RKO (cell line): ENCODE data around the gene SKAP2.

ENCODE experiments used
- DNase-seq: peaks from one replicate; pipeline ENCODE4 v3.0.0-alpha.2; 2016; ENCODE audit warnings: low spot score

SKAP2 gene

DNA sequence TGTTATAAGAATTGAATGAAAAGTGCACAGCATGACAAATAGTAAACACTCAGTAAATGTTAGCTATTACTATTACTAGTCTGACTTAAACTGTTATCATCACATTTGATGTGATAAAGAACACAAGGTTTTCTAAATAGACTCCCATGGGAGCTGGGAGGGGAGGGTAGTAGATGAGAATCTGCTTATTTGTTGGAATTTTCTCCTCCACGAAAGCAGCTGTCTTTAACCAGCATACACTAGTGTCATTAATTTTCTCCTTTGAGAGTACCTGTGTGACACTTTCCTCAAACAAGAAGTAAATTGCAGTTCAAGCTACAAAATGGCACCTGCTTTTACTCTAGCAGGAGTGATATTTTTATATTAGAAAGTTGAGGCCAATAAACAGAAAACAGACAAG is 200.1 kb downstream of the SKAP2 start:
- no peak for DNase-seq

DNA sequence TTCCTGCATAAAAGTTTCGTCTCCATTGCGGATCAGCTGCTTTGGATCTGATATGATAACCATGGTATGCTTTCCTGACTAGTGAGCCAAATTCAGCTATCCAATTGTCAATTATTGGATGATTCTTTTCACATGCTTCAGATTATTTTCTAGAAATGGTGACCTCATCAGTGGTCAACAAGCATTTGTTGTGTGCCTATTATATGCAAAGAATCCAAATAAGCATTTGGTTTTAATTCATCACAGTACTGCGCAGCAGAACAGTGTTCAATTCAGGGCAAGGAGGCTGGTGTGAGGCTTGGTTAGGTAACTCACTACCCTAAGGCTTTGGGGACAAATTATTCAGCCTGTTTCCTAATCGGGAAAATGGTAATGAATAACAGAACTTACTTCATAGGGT is 200.5 kb downstream of the SKAP2 start:
- DNase-seq, result no peak

DNA sequence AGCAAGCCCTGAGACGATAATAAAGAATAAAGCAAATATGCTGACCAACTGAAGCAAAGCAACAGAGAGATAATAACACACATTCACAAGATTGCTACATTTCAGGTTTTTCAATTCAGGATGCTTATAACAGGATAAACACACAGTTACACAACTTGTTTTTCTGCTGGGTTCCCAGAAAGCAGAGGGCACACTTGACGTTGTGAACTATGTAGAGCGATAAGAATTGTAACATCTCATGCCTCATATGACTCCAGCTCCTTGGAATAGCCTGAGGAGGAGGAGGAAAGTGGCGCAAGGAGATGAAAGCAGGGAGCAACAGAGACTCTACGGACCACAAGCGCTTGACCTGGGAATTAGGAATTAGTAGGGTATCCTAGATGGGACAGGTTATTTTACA is 201.7 kb downstream of the SKAP2 start:
- DNase-seq, result no peak

DNA sequence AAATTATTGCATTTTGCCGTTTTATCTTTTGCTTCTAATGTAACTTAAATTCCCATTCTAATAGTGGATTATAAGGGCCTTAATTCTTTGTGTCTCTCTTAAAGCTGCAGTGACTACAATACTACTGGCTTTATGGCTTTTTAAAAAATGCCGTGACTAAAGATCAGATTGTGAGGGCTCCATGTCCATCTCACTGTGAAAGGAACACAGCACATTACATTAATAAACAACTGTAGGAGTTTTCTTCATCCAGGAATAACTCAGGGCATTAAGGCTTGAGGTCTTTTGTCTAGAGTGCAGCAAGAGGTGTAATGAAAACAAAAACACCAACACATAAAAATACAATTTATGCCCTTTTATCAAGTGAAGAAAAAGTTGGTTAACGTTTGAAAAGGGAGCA is 205.3 kb downstream of the SKAP2 start:
- no peak for DNase-seq

DNA sequence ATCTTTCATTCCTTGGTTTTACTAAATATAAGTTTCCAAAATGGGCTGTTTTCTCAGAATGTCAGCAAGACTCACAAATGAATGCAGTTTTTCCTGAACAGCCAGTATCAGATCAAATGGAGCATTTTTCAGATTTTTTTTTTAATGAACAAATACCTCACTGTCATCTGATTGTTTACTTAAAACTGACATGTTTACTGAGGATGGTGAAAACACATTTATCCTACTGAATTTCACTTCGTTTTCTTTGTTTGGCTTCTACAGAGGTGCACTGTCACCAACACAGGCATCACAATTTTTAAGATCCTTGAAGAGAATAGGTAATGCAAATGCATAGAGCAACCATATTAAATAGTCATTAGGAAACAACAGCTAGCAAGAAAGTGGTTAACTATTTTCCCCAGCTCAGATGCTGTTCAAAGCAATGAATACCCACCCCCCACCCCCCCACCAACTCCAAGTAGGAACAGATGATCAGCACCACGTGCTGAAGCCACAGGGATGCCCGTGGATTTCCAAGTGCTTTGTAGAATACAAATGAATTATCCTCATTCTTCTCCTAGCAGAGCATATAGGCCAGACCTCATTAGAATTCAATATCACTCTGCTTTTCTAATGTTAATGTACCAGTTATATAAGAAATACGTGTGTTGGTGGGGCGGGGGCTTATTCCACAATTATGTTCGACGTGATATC is 205.9 kb downstream of the SKAP2 start:
- no peak for DNase-seq

DNA sequence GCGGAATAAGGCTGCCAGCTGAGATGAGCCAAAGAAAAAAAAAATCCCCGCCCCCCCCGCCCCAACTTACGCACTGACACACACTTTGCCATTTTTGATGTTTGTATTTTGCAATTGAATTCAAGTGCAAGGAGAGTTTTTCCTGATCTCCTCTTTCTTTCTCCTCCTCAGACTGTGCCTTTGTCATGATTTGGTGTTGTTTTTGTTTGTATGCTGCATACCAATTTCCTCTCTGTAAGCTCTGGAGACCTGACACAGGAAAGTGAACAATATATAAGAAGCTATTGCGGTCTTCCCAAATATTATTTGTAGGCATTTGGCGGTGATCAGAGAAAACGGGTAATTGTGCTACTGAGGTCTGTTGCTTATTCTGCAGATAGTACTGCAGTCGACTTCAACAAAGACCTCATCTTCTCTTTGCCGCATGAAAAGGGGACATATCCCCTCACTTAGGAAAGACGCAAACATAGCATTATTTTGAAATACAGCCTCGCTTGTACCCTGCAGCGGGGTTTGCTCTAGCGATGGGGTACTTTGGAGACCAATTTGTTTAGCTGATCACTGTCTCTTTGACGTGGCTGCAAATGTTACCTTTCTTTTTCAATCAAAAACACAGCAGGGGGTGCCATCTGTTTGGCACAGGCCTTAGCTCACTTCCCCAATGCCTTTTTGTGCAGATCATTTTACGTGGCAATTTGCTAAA is 206.6 kb downstream of the SKAP2 start:
- DNase-seq, result no peak

DNA sequence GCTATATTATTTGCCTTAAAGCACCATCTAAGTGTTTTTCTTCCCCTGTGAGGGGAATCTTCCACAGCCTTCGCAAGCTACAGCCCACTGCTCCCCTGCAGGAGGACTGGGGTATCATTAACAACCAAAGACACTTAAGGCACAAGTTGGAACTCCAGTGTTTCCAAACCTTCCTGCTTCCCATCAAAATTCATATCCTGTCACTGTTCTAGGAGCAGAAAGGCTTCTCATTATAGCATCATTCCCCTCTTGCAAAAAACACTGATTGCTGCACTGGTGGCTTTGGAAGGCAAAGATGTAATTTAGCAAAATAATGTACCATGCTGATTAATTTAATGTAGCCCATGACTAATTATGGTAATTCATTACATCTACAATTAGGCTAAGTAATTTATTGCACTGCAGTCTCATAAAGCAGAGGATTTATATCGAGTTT is 207.2 kb downstream of the SKAP2 start:
- no peak for DNase-seq

DNA sequence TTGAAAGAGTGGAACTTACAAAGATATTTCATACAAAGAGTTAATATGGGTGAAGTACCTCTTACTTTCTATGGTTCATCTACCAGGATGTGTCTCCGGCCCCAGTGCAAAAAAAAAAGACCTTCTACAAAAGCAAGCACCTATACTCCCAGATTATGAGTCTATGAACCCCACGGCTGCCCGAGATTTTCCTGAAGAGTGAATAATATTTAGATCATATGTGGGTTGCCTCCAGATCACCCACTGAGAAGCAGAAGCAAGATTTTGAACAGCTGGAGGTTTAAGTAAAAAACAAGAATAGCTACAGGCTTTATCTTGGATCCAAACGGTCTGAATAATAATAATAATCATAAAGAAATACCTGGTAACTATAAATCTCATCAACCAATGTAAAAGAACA is 207.7 kb downstream of the SKAP2 start:
- DNase-seq, result no peak

DNA sequence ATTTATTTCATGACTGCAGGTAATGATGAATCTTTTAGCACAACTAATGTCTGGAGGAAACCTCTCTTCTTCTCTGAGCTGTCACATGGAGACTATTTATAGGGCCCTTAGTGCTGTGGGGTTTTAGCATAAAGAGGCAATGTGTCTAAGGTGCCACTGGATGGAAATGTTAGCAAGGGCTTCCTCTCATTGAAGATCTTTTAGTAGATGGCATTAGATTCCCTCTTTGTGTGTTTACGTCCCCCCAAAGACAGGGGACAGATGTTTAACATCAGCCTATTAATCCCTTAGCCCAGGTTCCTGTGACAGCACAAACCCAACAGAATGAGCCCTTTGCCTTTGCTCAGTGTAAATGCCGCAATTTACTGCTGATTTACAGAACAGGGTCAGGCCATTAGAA is 208.6 kb downstream of the SKAP2 start:
- no peak for DNase-seq

DNA sequence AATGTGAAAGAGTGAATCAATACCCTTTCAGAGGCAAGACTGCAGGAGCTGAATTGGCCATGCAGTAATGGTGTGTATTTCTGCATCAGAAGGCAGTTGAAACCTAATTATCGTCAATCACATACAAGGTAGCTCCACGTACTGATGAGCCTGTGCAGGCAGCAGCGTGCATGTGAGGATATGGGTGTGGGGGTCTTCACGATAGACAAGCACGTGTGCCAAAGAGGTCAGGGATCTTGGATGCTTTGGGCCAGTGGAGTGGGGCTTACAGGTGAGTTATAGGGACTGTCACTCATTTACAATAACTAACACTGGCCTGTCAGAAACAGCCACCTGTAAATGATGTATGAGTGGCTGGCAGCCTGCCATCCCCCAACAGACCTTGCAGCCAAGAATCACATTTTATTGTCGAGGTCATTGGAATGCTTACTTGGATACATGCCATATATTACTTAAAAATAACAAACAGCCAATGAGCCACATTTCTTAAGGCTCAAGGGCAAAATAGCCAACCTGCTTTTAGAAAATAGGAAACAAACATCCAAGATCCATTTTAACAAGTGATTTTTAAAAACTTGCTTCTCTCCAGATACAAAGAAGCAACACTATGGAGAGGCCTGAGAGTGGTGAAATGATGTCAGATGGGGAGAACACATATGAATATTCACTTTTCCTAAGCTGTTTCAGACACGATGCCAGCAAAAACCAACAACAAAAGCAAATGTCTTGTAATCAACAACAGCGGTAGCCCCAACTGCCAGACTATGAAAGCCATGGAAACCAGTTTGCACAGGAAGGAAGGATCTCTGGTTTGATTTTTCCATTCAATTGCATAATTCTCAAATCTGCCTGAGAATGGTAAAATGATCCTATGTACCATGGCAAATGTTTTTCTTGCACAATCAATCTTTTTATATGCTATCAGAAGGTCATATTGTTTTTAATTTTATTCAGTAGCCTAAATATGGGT is 210.7 kb downstream of the SKAP2 start:
- DNase-seq, result no peak

DNA sequence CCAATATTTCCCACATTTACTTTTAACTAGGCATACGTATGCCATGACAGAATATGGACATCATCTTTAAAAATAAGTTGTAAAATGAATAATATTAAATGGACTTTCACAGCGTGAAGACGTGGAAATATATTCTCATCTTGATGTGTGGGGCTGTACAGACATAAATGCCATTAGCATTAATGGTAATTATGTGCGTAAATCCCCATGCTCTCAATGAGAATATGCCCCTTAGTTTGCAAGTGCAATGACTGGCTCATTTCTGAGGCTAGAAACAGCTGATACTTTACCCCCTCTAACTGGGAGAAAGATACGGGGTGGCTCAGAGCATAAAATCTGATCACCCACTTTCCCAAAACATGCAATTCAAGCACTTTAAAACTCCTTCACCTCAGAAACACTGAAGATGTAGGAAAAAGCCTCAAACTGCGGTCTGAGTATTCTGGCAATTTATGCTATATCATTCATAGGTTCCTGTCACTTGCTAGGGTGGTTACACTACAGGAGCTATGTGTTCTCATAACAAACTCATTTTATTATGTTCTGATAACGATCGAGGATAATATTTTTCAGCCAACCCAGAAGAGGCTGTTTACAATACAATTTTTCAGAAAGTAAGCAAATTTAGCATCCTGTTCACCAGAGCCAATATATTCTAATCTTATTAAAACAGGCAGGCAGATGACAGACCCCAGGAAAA is 211.8 kb downstream of the SKAP2 start:
- DNase-seq, result no peak

DNA sequence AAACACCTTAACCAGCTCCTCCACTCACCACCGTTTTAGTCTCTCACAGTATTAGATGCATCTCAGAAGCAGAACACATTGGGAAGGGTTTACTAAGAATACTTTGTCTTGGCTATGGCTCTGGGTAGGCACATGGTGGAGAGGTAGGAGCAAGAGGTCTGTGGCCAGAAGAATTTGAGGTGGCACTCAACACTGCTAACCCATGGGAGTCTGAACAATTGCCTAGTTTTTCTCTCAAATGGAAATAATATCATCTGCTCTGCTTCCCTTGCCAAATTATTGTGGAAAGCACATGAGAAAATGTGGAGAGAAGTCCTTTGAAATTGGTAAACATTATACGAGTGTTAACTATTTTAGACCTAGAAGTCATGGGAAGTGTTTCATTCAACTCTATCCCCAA is 214.3 kb downstream of the SKAP2 start:
- no peak for DNase-seq

DNA sequence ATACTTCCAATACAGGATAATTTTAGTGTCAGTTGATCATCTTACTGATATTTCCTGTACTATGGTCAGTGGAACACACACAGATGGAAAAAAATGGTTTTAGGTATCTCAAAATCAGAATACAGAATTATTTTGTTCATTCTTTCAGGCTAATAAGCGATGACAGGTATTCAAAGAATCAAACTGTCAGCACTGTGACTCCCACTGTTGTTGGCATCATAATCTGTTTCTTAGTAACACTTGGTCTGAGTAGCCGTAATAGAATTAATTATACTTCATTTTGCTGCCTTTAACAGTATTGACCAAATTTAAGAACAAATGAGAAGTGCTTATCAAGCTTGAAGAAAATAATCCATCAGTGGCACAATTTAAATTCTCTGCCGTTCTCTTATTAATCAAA is 215.0 kb downstream of the SKAP2 start:
- DNase-seq, result no peak

DNA sequence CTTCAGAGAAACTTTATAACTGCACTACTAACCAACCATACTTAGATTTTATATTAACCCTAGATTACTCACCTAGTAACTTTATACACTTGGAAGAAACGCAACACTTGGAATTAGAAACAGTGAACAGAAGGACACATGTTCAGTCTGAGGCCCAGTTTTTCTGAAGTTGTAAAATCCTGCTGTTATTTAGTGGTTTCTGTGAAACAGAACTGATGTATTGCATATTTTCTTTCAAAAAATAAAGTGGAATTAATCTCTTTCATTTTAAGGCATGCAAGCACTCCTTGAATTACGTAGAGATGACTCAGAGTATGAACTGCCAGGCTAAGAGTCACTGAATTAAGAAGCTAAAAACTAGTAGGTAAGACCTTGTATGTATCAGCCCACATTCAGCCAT is 215.8 kb downstream of the SKAP2 start:
- peak; percentile 74 for DNase-seq

DNA sequence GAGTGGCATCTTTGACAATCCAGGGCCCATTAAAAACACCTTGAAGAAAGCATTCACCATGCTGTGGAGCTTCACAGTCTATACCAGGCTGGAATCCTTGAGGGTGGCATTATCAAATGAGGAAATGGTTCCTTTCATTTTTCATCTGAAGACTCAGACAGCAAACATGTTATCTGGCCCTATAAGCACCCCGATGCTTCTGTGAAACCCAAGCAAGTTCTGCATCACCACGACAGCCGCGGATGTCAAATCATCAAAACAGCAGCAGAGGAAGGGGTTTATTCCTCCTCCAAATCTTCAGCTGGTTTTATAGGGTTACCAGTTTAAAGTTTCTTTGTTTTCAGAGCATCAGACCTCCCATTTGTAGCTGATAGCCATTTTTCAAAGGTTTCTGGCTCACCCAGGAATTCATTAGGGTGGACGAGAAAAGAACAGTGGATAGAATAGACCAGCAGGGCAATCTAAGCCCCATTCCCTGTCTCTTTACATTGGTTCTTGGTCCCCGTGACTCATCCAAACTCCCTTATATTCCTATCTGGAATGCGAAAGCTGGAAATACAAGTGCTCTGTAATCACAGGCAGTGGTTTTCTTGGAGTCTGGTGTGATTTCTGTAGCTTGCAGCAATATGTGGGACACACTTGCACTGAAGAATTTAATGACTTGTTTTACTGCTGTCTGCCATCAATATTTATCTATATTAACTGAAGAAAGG is 217.9 kb downstream of the SKAP2 start:
- no peak for DNase-seq

DNA sequence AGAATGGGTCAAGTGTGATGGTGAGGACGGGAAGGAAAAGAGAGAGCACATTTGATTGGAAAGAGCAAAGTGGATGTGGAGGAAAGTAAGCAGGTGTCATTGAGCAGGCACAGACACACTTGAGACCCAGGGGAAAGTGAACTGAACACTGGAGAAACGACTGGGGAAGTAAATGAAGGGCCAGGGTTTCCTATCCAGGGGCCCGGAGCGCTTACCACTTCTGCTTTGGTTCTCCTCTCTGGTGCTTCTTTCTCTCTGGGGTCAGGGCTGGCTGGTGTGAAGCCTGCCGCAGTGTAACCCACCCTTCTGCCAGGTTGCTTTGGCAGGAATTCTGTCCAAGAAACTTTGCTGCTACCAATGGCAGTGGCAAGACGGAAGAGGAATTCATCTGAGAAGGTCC is 219.3 kb downstream of the SKAP2 start:
- DNase-seq, result no peak

DNA sequence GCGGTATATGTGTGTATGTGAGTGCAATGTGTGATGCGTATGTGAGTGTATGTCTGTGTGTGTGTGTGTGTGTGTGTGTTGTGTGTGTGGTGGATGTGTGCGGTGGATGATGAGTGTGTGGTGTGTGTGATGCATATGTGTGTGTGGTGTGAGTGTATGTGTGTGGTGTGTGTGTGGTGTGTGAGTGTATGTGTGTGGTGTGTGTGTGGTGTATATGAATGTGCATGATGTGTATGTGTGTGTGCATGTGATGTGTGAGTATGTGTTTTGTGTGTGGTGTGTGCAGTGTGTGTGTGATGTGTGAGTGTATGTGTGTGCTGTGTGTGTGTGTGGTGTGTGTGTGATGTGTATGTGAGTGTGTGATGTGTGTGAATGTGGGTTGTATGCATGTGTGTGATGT is 222.0 kb downstream of the SKAP2 start:
- no peak for DNase-seq

DNA sequence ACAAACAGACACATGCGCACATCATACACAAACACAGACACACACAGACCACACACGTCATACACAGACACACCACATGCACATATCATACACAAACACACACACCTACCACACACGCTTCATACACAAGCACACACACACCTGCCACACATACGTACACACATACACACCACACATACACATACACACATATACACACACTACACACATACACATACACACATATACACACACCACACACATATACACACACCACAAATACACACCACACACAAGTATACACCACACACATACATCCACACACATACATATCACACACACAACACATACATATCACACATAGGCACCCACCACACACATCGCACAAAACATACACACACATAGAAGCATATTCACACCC is 224.7 kb downstream of the SKAP2 start:
- no peak for DNase-seq

DNA sequence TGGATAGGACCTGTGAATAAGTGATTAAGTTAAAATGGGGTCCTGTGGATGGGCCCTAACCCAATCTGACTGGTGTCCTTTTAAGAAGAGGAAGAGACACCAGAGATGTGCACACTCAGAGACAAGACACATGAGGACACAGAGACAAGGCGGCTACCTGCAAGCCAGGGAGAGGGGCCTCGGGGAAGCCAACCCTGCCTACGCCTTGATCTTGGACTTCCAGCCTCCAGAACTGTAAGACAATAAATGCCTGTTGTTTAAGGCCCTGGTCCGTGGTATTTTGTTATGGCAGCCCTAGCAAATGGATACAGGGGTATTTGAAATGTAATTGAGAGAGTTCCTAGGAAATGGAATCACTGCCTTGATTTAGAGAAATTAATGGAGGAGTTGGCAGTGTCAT is 225.3 kb downstream of the SKAP2 start:
- no peak for DNase-seq

DNA sequence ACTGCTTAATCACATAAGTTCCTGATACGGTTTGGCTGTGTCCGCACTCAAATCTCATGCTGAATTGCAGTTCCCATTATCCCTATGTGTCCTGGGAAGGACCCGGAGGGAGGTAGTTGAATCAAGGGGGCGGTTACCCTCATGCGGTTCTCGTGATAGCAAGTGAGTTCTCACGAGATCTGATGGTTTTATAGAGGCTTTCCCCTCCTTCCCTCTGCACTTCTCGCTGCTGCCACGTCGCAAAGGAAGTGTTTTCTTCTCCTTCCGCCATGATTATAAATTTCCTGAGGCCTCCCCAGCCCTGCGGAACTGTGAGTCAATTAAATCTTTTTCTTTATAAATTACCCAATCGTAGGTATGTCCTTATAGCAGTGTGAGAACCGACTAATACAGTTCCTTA is 226.2 kb downstream of the SKAP2 start:
- no peak for DNase-seq

DNA sequence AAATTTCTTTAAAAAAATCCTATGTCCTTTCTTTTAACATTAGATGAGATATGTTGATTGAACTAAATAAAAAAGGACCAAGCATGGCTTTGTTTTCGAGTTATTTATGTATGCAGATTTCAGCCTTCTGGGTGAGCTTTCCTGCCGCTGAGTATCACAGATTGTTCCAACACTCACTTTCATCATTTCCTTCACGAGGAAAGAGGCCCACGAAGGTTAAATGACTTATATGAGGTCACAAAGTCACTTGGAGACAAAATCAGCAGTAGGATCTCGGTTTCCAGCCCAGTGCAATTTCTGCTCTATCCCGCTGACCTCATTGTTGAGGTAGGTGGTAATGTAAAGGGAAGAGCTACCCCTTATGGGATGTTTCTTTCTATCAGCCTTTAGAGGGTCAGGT is 226.8 kb downstream of the SKAP2 start:
- no peak for DNase-seq

DNA sequence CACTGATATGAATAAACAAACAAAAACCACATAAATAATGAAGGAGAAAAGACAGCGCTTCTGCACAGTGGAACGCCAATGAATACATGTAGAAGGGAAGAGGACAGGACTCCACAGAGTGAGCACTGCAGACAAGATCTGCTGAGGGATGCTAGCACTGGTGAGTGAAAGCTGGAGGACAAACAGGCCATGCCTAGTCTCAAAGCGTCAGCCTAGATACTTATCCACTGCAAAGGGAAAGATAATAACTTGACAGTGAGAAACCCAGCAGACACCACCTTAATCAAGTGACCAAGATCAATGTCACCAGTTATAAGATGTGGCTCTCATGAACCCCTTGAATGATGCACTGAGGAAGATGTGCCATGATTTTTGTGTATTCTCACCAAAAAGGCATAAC is 227.6 kb downstream of the SKAP2 start:
- DNase-seq, result no peak
